ENCODE measurements around the gene PDLIM1. TPM values are rescaled to one million over a fixed set of nuclear protein-coding genes. Genes with fewer than 3 reads are reported as not detected.

Gene PDLIM1
- total RNA-seq, 1 experiment from 2014 or later: 67.4 TPM

DNA sequence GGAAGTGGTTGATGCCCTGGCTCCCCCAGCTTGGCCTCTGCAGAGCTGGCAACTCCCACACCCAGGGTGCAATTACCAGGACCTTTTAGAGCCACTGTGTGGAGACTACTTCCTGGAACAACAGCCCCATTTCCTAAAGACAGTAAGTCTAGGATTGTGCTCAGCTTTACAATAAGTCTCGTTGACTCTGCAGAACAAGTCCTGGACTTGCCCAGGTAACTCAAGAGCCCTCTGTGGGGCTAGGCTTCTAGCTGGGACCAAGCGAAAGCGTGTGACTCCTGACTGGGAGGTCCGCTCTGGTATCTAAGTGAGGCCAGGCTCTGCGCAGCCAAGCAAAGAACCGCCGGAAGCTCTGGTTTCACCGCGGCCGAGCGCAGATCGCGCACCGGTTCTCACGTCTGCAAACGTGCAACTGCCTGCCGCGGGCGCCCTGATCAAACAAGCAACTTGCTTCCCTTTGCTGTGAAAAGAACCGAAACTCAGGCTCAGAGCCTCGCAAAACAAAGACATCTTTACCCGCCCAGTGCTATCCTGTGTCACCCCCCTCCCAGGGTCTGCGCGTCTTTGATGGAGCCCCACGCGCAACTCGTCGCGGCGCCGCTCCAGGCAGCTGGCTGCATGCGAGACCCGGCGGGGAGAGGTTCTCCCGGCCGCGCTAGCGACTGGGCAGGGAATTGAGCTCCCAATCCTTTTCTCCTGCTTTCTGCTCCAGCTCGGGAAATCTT, 4.4 kb upstream of the PDLIM1 start:
- CTCF ChIA-PET: no interaction called here
- intact Hi-C loops (cut with micrococcal nuclease): no loop called here
- no TSS peak for BruUV-seq (replicated peaks)
- DNase-seq (ENCODE audit: low read depth, low spot score) (no peak), ATAC-seq (no peak)
- H3K9me3 ChIP-seq (ENCODE audit: control insufficient read depth in 1 of 2, insufficient read depth in 1 of 2, low read depth in 1 of 2, low read length in 2 of 2): no peaks in the 10 kb centered on the region
- peaks cover 0 to 5% of the 10 kb centered on the region in 2 experiments; a peak in 2 of 4 replicates for H3K4me1 ChIP-seq (ENCODE audit: control insufficient read depth in 1 of 2, insufficient read depth in 2 of 2, low read length in 2 of 2)
- RAD21 ChIA-PET (ENCODE audit: low non-redundant PET in 1 of 2, low total read pairs in 2 of 2, uncharacterized antibody in 2 of 2, unreplicated experiment in 2 of 2): no interaction called here
- no peak overlapping the region for H3K9ac ChIP-seq (ENCODE audit: low read length)
- H3K27me3 ChIP-seq (ENCODE audit: insufficient read depth, low read length): no peaks in the 10 kb centered on the region
- H3K27ac ChIP-seq (ENCODE audit: low read depth, low read length): no peak overlapping the region
- no peak overlapping the region for H2AFZ ChIP-seq (ENCODE audit: low read depth, low read length, poor library complexity, severe bottlenecking)
- no peak for TF ChIP-seq REST (IDR thresholded peaks at IDR 0.05; ENCODE audit: low read depth)
- TF ChIP-seq ZNF274 (IDR thresholded peaks at IDR 0.05; ENCODE audit: low read depth, low read length): no peak
- TF ChIP-seq FOSL1 (IDR thresholded peaks at IDR 0.05; ENCODE audit: low read depth): no peak
- TF ChIP-seq ZBTB33 (IDR thresholded peaks at IDR 0.05; ENCODE audit: extremely low read depth, insufficient replicate concordance, low read length): no peak
- TF ChIP-seq EZH2 (IDR thresholded peaks at IDR 0.05): no peak
- no peak for TF ChIP-seq CTCF (IDR thresholded peaks at IDR 0.05 in 2 of 3, conservative IDR thresholded peaks at IDR 0.05 in 1 of 3; ENCODE audit: borderline replicate concordance in 1 of 3, insufficient read depth in 1 of 3, low read depth in 2 of 3, low read length in 2 of 3)
- no peak for TF ChIP-seq TCF7L2 (IDR thresholded peaks at IDR 0.05; ENCODE audit: borderline replicate concordance, extremely low read depth, insufficient read depth, insufficient read length)
- TF ChIP-seq, protein P1, sequence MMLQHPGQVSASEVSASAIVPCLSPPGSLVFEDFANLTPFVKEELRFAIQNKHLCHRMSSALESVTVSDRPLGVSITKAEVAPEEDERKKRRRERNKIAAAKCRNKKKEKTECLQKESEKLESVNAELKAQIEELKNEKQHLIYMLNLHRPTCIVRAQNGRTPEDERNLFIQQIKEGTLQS (IDR thresholded peaks at IDR 0.05): no peak
- TF ChIP-seq JUND (IDR thresholded peaks at IDR 0.05): no peak
- TF ChIP-seq SRF (IDR thresholded peaks at IDR 0.05; ENCODE audit: low read depth): no peak
- no peak for TF ChIP-seq RAD21 (IDR thresholded peaks at IDR 0.05; ENCODE audit: low read depth)
- TF ChIP-seq EGR1 (IDR thresholded peaks at IDR 0.05; ENCODE audit: low read depth): no peak
- no peak for TF ChIP-seq CBX3 (IDR thresholded peaks at IDR 0.05; ENCODE audit: low read depth)
- no peak for TF ChIP-seq CEBPB (IDR thresholded peaks at IDR 0.05; ENCODE audit: low read depth)
- TF ChIP-seq EZH2phosphoT487 (IDR thresholded peaks at IDR 0.05; ENCODE audit: borderline replicate concordance): no peak
- TF ChIP-seq POLR2AphosphoS5 (IDR thresholded peaks at IDR 0.05; ENCODE audit: low read depth, low read length): no peak
- no peak for TF ChIP-seq ZFX (IDR thresholded peaks at IDR 0.05)
- no peak for TF ChIP-seq YY1 (IDR thresholded peaks at IDR 0.05; ENCODE audit: extremely low read depth, insufficient replicate concordance, low read depth, low read length)
- no peak for TF ChIP-seq SP1 (IDR thresholded peaks at IDR 0.05; ENCODE audit: low read depth)
- no peak for TF ChIP-seq SIN3A (IDR thresholded peaks at IDR 0.05; ENCODE audit: low read depth)
- H3K9me2 ChIP-seq (ENCODE audit: insufficient read depth): no peaks in the 10 kb centered on the region
- no peaks in the 10 kb centered on the region for H3K79me2 ChIP-seq (ENCODE audit: insufficient read depth, low read length)
- H3K4me3 ChIP-seq (replicated peaks in 1 of 2; ENCODE audit: low read depth in 1 of 2, low read length in 2 of 2): no peak overlapping the region
- no peak overlapping the region for H3K4me2 ChIP-seq (ENCODE audit: low read length)
- H4K20me1 ChIP-seq (ENCODE audit: insufficient read depth): no peaks in the 10 kb centered on the region
- H3K36me3 ChIP-seq (ENCODE audit: control insufficient read depth in 1 of 2, insufficient read depth in 2 of 2, low read length in 2 of 2): no peaks in the 10 kb centered on the region
- POLR2A ChIA-PET: no interaction called here

Measured in HCT116 (cell line).